SK-N-SH treated with all-trans-retinoic acid at 6 μM for 48 hours (cell line): ENCODE results near the gene LMAN1L.

Experiments
- ATAC-seq: fragments of 200-7000 bp; cut with Tn5 transposase; 3 replicates; pipeline ENCODE4 v1.9.1; 2020; ENCODE audit warnings: mild to moderate bottlenecking, moderate library complexity
- ARNTL ChIP-seq: fragments of 450-650 bp; formaldehyde crosslinking; IDR thresholded peaks from 2 replicates; pipeline ENCODE4 v1.5.0; 2020; ENCODE audit warnings: low read depth, mild to moderate bottlenecking, moderate library complexity, borderline replicate concordance
- BACH2 ChIP-seq: fragments of 250-450 bp; sonication (Bioruptor Pico); IDR thresholded peaks from 2 replicates; pipeline ENCODE4 v1.9.0; 2021; ENCODE audit warnings: mild to moderate bottlenecking, borderline replicate concordance
- CSDC2 ChIP-seq: fragments of 250-450 bp; sonication (Bioruptor Pico); IDR thresholded peaks from 2 replicates; pipeline ENCODE4 v1.5.0; 2020; ENCODE audit warnings: mild to moderate bottlenecking, moderate library complexity
- ESRRG ChIP-seq: fragments of 250-450 bp; sonication (Bioruptor Pico); IDR thresholded peaks from 2 replicates; pipeline ENCODE4 v1.6.1; 2021; ENCODE audit warnings: mild to moderate bottlenecking
- GLIS3 ChIP-seq: fragments of 250-450 bp; sonication (Bioruptor Pico); IDR thresholded peaks from 2 replicates; pipeline ENCODE4 v1.5.0; 2020; ENCODE audit warnings: mild to moderate bottlenecking, moderate library complexity
- ISL1 ChIP-seq: fragments of 250-450 bp; sonication (Bioruptor Pico); IDR thresholded peaks from 2 replicates; pipeline ENCODE4 v2.1.2; 2022; ENCODE audit warnings: mild to moderate bottlenecking, moderate library complexity
- PPARA ChIP-seq: fragments of 250-450 bp; sonication (Bioruptor Pico); IDR thresholded peaks from 2 replicates; pipeline ENCODE4 v1.5.0; 2020; ENCODE audit warnings: mild to moderate bottlenecking, borderline replicate concordance
- RARB ChIP-seq: fragments of 250-450 bp; sonication (Bioruptor Pico); IDR thresholded peaks from 2 replicates; pipeline ENCODE4 v1.8.0; 2021; ENCODE audit warnings: mild to moderate bottlenecking, moderate library complexity
- SNAI2 ChIP-seq: fragments of 250-450 bp; sonication (Bioruptor Pico); IDR thresholded peaks from 2 replicates; pipeline ENCODE4 v1.5.0; 2020; ENCODE audit warnings: mild to moderate bottlenecking, moderate library complexity
- TOX ChIP-seq: fragments of 250-450 bp; sonication (Bioruptor Pico); IDR thresholded peaks from 2 replicates; pipeline ENCODE4 v1.8.0; 2021; ENCODE audit warnings: mild to moderate bottlenecking, moderate library complexity, borderline replicate concordance
- ZC3H10 ChIP-seq: fragments of 250-450 bp; sonication (Bioruptor Pico); IDR thresholded peaks from 2 replicates; pipeline ENCODE4 v1.5.1; 2021; ENCODE audit warnings: mild to moderate bottlenecking, moderate library complexity
- ZFP30 ChIP-seq: fragments of 450-650 bp; formaldehyde crosslinking; IDR thresholded peaks from 2 replicates; pipeline ENCODE4 v1.5.0; 2022; ENCODE audit warnings: mild to moderate bottlenecking, moderate library complexity
- ZNF565 ChIP-seq: fragments of 450-650 bp; formaldehyde crosslinking; conservative IDR thresholded peaks from 2 replicates; pipeline ENCODE4 v1.5.0; 2020; ENCODE audit warnings: low read depth, mild to moderate bottlenecking, moderate library complexity
- ZNF70 ChIP-seq: fragments of 450-650 bp; formaldehyde crosslinking; IDR thresholded peaks from 2 replicates; pipeline ENCODE4 v1.5.0; 2020; ENCODE audit warnings: mild to moderate bottlenecking, moderate library complexity
- ZNF8 ChIP-seq: fragments of 450-650 bp; formaldehyde crosslinking; IDR thresholded peaks from 2 replicates; pipeline ENCODE4 v1.5.0; 2020; ENCODE audit warnings: mild to moderate bottlenecking, moderate library complexity
- TF ChIP-seq, protein P1 (sequence below): fragments of 250-450 bp; sonication (Bioruptor Pico); IDR thresholded peaks from 2 replicates; pipeline ENCODE4 v1.8.0; 2020; ENCODE audit warnings: mild to moderate bottlenecking, moderate library complexity, borderline replicate concordance
- TF ChIP-seq, protein P2 (sequence below): fragments of 250-450 bp; sonication (Bioruptor Pico); IDR thresholded peaks from 2 replicates; pipeline ENCODE4 v1.8.0; 2021; ENCODE audit warnings: low read depth, mild to moderate bottlenecking, moderate library complexity, borderline replicate concordance
- TF ChIP-seq, protein P3 (sequence below): fragments of 250-450 bp; sonication (Bioruptor Pico); IDR thresholded peaks from 2 replicates; pipeline ENCODE4 v1.5.1; 2020; ENCODE audit warnings: low read depth, mild to moderate bottlenecking, moderate library complexity

LMAN1L gene

DNA sequence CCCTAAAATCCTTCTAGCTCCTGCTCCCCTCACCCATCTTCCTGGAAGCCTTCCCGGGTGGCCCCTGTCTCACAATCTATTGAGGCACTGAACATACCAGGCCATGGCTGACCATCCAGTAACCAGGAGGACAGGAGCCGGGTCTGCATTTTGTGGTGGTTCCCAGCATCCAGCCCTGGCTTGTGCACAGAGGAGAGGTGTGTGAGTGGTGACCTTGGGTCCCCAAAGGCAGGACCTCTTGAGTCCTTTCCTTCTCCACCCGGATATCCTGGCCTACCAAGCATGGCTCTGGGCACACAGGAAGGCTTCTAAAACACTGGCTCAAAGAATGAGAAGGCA, 22.9 kb upstream of the LMAN1L start:
- TF ChIP-seq ZNF70 (CRISPR knock-in tag), result no peak
- TF ChIP-seq ARNTL (CRISPR knock-in tag), result no peak
- TF ChIP-seq GLIS3 (CRISPR knock-in tag), result no peak
- TF ChIP-seq, protein P1, sequence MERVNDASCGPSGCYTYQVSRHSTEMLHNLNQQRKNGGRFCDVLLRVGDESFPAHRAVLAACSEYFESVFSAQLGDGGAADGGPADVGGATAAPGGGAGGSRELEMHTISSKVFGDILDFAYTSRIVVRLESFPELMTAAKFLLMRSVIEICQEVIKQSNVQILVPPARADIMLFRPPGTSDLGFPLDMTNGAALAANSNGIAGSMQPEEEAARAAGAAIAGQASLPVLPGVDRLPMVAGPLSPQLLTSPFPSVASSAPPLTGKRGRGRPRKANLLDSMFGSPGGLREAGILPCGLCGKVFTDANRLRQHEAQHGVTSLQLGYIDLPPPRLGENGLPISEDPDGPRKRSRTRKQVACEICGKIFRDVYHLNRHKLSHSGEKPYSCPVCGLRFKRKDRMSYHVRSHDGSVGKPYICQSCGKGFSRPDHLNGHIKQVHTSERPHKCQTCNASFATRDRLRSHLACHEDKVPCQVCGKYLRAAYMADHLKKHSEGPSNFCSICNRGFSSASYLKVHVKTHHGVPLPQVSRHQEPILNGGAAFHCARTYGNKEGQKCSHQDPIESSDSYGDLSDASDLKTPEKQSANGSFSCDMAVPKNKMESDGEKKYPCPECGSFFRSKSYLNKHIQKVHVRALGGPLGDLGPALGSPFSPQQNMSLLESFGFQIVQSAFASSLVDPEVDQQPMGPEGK (CRISPR knock-in tag), result no peak
- no peak for TF ChIP-seq BACH2 (CRISPR knock-in tag)
- no peak for TF ChIP-seq ZNF8 (CRISPR knock-in tag)
- TF ChIP-seq, protein P2, sequence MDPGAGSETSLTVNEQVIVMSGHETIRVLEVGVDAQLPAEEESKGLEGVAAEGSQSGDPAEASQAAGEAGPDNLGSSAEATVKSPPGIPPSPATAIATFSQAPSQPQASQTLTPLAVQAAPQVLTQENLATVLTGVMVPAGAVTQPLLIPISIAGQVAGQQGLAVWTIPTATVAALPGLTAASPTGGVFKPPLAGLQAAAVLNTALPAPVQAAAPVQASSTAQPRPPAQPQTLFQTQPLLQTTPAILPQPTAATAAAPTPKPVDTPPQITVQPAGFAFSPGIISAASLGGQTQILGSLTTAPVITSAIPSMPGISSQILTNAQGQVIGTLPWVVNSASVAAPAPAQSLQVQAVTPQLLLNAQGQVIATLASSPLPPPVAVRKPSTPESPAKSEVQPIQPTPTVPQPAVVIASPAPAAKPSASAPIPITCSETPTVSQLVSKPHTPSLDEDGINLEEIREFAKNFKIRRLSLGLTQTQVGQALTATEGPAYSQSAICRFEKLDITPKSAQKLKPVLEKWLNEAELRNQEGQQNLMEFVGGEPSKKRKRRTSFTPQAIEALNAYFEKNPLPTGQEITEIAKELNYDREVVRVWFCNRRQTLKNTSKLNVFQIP (CRISPR knock-in tag), result no peak
- no peak for TF ChIP-seq PPARA (CRISPR knock-in tag)
- TF ChIP-seq ZFP30, result no peak
- no peak for TF ChIP-seq ESRRG (CRISPR knock-in tag)
- TF ChIP-seq ISL1 (CRISPR knock-in tag), result no peak
- TF ChIP-seq, protein P3, sequence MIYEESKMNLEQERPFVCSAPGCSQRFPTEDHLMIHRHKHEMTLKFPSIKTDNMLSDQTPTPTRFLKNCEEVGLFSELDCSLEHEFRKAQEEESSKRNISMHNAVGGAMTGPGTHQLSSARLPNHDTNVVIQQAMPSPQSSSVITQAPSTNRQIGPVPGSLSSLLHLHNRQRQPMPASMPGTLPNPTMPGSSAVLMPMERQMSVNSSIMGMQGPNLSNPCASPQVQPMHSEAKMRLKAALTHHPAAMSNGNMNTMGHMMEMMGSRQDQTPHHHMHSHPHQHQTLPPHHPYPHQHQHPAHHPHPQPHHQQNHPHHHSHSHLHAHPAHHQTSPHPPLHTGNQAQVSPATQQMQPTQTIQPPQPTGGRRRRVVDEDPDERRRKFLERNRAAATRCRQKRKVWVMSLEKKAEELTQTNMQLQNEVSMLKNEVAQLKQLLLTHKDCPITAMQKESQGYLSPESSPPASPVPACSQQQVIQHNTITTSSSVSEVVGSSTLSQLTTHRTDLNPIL, result no peak
- TF ChIP-seq TOX (CRISPR knock-in tag), result no peak
- no peak for TF ChIP-seq RARB (CRISPR knock-in tag)
- no peak for TF ChIP-seq SNAI2 (CRISPR knock-in tag)
- ATAC-seq, result peak; percentile 8; the same call in 1 of the 3 replicates

DNA sequence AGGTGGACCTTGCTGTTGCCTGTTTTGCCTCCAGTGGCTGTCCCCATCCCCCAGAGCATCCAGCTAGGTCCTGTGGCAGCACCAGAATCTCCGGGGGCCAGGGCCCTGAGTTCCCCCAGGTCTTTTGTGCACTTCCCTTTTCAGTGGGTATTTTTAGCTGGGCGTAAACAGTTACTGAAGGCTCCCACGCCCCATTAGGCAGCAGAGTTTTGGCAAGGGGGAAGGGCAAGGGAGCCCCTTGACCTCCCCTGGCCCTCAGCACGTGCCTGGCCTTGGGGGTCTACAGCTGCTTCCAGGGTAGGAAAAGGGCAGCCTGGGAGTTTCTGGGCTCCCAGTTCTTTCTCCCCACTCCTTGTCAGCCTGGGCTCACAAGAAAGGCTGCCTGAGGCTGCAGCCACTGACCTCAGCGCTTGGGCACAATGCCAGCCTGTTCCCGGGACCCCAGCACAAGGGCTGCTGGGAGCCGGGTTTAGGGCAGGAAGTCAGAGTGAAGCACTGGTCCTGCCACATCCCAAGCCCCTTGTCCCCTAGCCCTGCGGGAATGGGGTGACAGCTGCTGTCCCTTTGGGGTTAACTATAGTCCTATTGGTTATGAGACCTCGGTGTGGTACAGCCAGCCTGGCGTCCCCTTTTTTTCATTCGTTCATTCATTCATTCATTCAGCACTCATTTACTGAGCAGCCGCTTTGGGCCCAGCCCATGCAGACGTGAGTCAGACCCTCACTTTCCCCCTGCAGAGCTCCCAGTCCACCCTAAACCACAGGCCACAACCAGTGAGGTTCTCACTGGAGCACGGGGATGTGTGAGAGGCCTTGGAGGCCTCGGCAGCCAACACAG, 22.3 kb upstream of the LMAN1L start:
- TF ChIP-seq, protein P2 (CRISPR knock-in tag), result no peak
- TF ChIP-seq ZNF565 (CRISPR knock-in tag) (no peak), ZNF8 (CRISPR knock-in tag) (no peak)
- peak; percentile 79 for ATAC-seq

DNA sequence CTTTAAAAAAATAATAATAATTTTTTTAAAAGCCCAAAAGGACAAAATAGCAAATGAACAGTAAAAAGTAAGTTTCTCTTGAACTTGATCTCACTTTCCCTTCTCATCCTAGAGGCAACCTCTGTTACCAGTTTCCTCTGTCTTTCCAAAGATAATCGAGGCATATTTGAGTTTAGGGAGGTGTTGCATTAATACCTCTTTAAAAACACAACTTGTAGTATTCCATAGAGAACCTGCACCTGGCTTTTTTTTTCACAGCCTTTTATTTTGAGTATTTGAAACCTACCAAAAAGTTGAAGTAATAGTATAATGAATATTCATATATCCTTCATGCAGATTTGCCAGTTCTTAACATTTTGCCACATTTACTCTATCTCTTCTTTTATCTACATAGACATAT, 21.6 kb upstream of the LMAN1L start:
- TF ChIP-seq, protein P3, result no peak
- no peak for TF ChIP-seq PPARA (CRISPR knock-in tag)
- TF ChIP-seq ZC3H10 (CRISPR knock-in tag), result no peak
- TF ChIP-seq GLIS3 (CRISPR knock-in tag), result no peak
- TF ChIP-seq ZNF565 (CRISPR knock-in tag), result no peak
- no peak for TF ChIP-seq ZFP30
- TF ChIP-seq, protein P1 (CRISPR knock-in tag), result no peak
- no peak for TF ChIP-seq ZNF70 (CRISPR knock-in tag)
- no peak for TF ChIP-seq ESRRG (CRISPR knock-in tag)
- TF ChIP-seq CSDC2 (CRISPR knock-in tag), result no peak
- no peak for ATAC-seq
